GM21381 (cell line): ENCODE results near the gene CALR.
"Not testable (repeated sequence)": the region's sequence is repeated elsewhere in the genome, so short reads cannot be mapped to it uniquely, and the experiment has no call there.

Experiments used
- ATAC-seq: cut with Tn5 transposase; IDR thresholded peaks from one replicate; pipeline ENCODE4 v1.9.1; 2021; ENCODE audit warnings: mild to moderate bottlenecking, moderate library complexity; ENCODE audit not compliant: unreplicated experiment

Gene CALR

DNA sequence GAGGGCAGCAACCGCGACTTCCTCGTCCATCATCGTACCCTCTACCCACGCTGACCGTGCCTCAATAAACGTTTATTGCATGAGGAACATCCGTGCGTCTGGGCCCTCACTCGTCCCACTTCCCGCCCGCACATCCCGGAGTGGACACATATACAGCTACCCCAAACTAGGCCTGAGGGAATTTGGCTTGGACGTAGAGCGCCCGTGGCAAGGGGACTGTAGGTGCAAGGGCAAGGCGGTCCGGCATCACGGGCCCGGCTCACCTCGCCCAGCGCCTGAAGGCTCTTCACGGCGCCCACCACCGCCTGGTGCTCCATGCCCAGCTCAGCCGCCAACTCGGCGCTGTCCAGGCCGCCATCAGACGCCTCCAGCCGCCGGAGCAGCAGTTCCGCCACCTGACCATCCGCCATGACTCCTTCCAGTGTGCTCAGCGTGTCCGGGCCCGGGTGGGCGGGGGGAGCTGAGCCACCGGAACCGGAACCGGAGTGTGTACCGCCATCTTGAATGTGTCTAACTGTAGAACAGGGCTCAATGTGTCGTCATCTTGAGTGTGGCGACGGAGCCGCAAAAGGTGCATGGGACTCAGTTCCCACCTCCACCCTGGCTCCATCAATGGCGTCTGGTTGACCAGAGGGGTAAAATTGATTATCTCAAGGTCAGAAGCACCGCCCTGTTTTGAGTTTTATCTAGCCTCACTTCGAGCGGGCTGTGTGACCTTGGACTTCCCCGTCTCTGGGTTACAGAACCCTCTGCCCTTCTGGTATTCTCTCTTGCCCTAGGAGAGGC, 4.9 kb upstream of the CALR start, which contains the start of gene FARSA:
Gene FARSA (minus strand): TSS at position 425 of the 786 bp plus-strand sequence. CDS start 15 bp downstream, at position 410.
- peak; percentile 40 for ATAC-seq

GRCh38 chr19:12935071-12935470, 3.3 kb upstream of the CALR start:
- no peak for ATAC-seq

- ATAC-seq = no peak
These were observed 1.8 kb upstream of the CALR start for GRCh38 chr19:12936582-12936981.

DNA sequence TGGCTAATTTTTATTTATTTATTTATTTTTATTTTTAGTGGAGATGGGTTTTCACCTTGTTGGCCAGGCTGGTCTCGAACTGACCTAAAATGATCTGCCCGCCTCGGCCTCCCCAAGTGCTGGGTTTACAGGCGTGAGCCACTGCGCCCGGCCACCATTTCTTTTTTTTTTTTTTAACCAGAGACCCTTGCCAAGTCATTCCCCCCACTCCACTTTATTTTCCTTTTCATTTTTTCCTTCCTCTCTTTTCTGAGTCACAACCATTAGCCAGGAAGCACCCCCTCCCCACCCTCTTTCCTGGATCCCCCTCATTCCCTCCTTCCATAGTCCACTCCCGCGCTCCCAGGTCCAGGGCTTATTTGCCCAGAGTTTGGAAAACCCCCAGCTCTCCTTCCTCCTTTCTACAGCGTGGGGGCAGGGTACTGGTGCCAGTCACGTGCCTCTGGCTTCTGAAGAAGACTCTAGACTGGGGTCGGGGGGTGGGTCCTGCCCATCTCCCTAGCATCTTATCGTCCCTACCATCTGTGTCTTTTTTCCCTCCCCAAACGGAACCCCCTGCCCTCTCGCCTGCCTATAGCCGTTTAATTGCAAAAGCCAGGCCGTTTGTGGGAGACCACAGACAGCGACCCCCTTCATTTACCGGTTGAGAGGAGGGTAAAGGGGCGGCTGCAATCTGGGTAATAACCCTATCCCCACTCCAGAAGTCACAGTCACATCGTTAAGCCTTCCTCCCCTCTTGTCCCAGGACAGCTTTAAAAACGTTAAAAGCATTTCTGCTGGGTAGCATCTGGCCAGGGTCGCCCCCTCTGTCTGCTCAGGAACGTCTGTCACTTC, 1.1 kb upstream of the CALR start:
- no peak for ATAC-seq

GRCh38 chr19:12938779-12939601, 581 bp downstream of the CALR start:
- ATAC-seq = peak; percentile 5

DNA sequence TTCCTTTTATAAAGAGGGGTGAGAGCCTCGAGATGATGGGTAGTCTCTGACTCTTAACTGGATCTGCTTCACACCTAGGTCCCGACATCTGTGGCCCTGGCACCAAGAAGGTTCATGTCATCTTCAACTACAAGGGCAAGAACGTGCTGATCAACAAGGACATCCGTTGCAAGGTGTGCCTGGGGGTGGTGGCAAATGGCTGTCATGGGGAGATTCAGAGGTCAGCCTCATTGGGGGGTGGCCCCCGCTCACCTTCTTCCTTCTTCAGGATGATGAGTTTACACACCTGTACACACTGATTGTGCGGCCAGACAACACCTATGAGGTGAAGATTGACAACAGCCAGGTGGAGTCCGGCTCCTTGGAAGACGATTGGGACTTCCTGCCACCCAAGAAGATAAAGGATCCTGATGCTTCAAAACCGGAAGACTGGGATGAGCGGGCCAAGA, 1.6 kb downstream of the CALR start:
- ATAC-seq = no peak

DNA sequence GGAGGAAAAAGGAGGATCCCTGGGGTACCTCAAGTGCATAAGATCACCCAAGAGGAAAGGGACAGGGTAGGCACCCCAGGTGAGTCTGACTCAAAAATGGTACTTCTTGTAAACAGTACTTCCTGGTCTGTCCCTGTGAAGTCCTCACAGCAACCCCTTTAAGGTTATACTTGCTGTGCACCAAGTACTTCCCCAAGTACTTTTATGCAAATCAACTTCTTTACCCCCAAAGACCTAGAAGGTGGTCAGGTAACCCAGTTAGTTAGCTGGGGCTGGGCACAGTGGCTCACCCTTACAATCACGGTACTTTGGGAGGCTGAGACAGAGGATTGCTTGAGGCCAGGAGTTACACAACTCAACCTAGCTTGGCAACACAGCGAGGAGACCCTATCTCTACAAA, 2.5 kb downstream of the CALR start:
- ATAC-seq = no peak

DNA sequence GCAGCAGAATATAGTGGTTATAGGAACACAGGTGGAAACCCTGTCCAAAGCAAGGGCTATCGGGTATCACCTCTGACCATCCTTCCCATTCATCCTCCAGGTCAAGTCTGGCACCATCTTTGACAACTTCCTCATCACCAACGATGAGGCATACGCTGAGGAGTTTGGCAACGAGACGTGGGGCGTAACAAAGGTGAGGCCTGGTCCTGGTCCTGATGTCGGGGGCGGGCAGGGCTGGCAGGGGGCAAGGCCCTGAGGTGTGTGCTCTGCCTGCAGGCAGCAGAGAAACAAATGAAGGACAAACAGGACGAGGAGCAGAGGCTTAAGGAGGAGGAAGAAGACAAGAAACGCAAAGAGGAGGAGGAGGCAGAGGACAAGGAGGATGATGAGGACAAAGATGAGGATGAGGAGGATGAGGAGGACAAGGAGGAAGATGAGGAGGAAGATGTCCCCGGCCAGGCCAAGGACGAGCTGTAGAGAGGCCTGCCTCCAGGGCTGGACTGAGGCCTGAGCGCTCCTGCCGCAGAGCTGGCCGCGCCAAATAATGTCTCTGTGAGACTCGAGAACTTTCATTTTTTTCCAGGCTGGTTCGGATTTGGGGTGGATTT, 5.1 kb downstream of the CALR start:
- ATAC-seq = no peak

GRCh38 chr19:12944104-12944674, 5.8 kb downstream of the CALR start:
- no peak for ATAC-seq

GRCh38 chr19:12945479-12946091, 7.2 kb downstream of the CALR start, which contains the start of gene RAD23A:
TSS of gene RAD23A (plus strand) at chr19:12945862. CDS start at chr19:12945949, 87 bp downstream.
- ATAC-seq = peak; percentile 78

GRCh38 chr19:12946092-12946721, 7.8 kb downstream of the CALR start:
- peak; percentile 38 for ATAC-seq

- no peak for ATAC-seq
These were observed 8.5 kb downstream of the CALR start for GRCh38 chr19:12946731-12947496.

- ATAC-seq = no peak
These were observed 9.5 kb downstream of the CALR start for GRCh38 chr19:12947702-12948611.

GRCh38 chr19:12948612-12949362, 10.4 kb downstream of the CALR start:
- ATAC-seq = no peak

- no peak for ATAC-seq
These were observed 11.2 kb downstream of the CALR start for GRCh38 chr19:12949363-12950283.

DNA sequence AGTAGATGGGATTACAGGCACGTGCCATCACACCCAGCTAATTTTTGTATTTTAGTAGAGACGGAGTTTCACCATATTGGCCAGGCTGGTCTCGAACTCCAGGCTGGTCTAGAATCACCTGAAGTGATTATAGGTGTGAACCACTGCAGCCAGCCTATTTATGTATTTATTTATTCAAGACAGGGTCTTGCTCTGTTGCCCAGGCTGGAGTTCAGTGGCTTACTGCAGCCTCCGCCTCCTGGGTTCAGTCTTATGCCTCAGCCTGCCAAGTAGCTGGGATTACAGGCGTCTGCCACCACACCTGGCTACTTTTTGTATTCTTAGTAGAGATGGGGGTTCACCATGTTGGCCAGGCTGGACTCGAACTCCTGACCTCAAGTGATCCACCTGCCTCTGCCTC, 13.6 kb downstream of the CALR start:
- ATAC-seq = not testable (repeated sequence)
